GM19043 (cell line): ENCODE results near the gene ATAD3B.

Source experiments
- ATAC-seq: cut with Tn5 transposase; IDR thresholded peaks from one replicate; pipeline ENCODE4 v1.9.1; 2021; ENCODE audit warnings: low read depth; ENCODE audit not compliant: unreplicated experiment

The ATAD3B gene

GRCh38 chr1:1540818-1541628, 69.5 kb downstream of the ATAD3B start:
- ATAC-seq: no peak

DNA sequence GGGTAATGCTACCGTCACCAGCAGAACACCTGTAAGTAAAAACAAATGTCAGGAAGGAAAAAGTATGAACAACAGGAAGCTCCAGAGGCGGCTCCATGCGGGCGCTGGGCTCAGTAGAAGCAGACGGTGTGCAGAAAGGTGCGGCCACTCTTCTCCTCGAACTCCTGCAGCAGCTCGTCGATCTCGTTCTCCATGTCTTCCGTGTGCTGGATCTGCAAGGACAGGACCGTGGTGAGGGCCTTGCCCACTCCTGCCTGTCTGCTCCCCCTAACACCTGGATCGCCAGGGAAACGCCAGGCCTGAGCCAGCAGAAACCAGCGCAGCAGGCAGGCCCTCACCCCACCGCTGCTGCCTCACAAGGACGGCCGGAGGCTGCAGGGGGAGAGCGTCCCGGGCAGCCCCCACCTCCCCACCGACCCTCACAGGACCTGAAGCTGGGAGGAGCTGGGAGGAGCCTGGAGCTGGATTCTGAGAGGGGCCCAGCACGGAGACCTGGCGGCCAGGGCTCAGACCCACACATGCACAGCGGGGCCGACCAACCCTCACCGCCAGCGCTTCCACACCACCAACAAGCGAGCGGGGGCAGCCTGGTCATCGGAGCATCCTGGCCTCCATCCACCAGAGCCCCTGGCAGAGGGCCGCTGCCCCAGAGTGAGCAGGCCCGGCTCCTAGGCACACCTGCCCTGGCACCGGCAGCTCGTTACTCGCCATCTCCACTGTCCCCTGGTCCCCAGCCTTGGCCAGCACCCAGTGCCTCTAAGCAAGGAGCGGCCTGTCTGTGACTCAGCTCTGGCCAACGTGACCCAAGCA, 70.6 kb downstream of the ATAD3B start:
- ATAC-seq: no peak

DNA sequence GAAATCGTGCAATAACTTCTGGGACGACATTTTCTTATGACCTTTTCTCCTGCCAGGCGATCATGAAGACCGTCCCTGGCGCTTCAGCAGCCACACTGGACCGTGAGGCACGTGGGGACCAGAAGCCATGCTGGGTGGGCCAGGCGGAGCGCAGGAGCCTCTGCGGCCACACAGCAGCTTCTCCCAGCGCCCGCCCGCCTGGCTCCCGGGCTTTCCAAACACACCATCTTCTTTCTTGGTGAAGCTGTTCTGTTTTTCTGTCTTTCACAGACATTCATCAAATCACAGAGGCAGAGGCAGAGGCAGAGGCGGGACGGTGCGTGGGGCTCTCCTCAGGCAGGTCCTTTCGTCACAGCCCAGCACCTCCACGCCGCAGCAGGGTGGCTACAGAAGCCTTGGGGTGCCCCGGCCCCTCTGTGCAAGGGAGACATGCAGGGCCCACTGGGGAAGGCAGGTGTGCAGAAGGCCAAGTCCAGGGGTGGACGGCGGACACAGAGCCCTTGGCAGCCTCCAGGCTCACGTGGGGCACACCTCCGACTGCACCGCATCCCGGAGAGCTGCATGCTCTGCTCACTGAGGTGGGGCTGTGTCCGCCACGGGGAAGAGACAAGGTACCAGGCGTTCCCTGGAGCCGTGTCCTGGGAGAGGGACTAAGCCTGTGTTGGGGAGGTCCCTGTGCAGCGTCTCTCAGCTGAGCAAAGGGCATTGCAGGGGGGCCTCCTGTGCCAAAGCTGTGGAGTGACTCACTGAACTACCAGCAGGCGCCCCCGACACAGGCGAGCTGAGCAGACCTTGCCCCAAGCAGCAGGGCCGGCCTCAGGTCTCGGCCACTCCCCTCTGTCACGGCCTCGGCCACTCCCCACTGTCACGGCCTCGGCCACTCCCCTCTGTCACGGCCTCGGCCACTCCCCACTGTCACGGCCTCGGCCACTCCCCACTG, 71.5 kb downstream of the ATAD3B start:
- no peak for ATAC-seq

DNA sequence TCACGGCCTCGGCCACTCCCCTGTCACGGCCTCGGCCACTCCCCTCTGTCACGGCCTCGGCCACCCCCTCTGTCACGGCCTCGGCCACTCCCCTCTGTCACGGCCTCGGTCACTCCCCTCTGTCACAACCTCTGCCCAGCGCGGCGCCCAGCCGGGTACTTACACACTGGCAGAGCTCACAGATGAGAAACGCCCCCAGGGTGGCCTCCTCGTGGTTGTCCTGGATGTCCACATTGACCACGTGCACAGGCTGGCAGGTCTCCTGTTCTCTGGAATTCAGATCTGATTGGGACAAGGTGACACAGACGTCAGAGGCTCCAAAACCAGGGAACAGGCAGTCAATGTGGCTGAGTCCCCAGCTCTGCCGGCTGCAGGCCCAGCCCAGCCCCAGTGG, 72.1 kb downstream of the ATAD3B start:
- no peak for ATAC-seq

- no peak for ATAC-seq
Observed at GRCh38 chr1:1544544-1544943, 73.0 kb downstream of the ATAD3B start.
